Breast epithelium (tissue), 3 donors: ENCODE data around the gene VPS18.

Experiments used
- CTCF ChIP-seq, 3 donors: fragments of 450-650 bp; IDR thresholded peaks; one replicate each; pipeline ENCODE4 v1.5.1; 2016 to 2017; ENCODE audit warnings: antibody characterized with exemption in 3 of 3, mild to moderate bottlenecking in 3 of 3, moderate library complexity in 3 of 3
- POLR2A ChIP-seq: fragments of 450-650 bp; IDR thresholded peaks from one replicate; pipeline ENCODE4 v1.6.1; 2016; ENCODE audit warnings: antibody characterized with exemption, mild to moderate bottlenecking, moderate library complexity

- TF ChIP-seq CTCF (IDR thresholded peaks at IDR 0.05) (no peak), POLR2A (no peak)
Observed at GRCh38 chr15:40854161-40854560, 40.1 kb upstream of the VPS18 start.
